Measurements from ENCODE around the gene FPGS. TPM values are rescaled to one million over a fixed set of nuclear protein-coding genes. Genes with fewer than 3 reads are reported as not detected.
"Not testable (repeated sequence)": the region's sequence is repeated elsewhere in the genome, so short reads cannot be mapped to it uniquely, and the experiment has no call there.

FPGS gene
- total RNA-seq, 1 donor from 2014 or later = 55.4 TPM

DNA sequence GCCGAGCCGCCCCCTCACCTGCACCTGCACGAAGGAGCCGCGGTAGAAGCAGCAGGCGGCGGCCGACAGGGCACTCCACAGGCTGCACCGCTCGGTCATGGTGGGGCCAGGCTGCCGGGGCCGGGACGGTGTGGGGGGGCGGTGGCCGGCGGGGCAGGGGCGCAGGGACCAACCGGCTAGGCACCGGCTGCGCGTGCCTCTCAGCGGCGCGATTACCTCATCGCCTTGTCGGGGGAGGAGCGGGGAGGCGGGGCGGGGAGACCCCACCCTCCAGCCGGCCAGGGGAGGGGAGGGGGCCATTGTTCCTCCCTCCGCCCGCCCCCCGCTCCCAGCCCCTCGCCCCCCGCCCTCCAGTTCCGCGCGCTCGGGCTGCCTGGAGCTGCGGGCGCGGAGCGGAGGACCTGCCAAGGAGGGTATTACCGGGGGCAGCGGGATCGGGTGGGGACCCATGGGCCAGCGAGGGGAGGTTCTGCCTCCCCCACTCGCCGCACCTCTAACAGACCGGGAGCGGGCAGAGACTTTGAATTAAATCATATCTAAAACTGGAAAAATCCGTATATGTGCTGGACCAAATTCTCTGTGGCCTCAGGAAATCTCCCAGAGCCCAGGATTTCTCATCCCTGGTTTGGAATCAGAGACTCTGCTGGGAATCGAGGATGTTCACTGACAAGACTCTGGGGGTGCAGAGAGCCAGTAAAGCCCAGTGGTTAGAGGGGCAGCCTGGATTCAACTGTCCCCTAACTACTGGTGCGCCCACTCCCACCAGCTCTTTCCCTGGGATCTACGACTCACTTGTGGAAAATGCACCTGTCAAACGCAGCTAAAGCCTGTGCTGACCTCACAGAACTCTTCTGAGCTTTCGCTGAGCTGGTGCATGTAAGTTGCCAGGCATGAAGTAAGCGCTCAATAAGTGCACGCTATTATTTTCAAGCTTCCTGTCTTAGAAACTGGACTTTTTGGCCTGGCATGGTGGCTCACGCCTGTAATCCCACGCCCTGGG, 47.3 kb upstream of the FPGS start:
- Histone ChIP-seq H3K4me1 (peaks cover 34% of the 10 kb centered on the region), H3K27ac (peak overlapping the region; percentile 58), H3K27me3 (ENCODE audit: low read depth) (peaks cover 12% of the 10 kb centered on the region), H3K9me3 (no peaks in the 10 kb centered on the region), H3K4me3 (peak overlapping the region; percentile 40), H3K36me3 (peaks cover 65% of the 10 kb centered on the region)
- ATAC-seq (peak; percentile 23 to 24), DNase-seq (no peak)
- intact Hi-C loops (cut with DNase I) = no loop called here
- TF ChIP-seq CTCF (IDR thresholded peaks at IDR 0.05) = no peak

GRCh38 chr9:127756233-127756632, 46.4 kb upstream of the FPGS start:
- peaks cover 12% of the 10 kb centered on the region for H3K27me3 ChIP-seq (ENCODE audit: low read depth)
- no peaks in the 10 kb centered on the region for H3K9me3 ChIP-seq
- H3K4me3 ChIP-seq = peak overlapping the region; percentile 40
- H3K4me1 ChIP-seq = peaks cover 34% of the 10 kb centered on the region
- TF ChIP-seq CTCF (IDR thresholded peaks at IDR 0.05) = no peak
- ATAC-seq = no peak
- intact Hi-C loops (cut with DNase I) = no loop called here
- DNase-seq = no peak
- H3K27ac ChIP-seq = peak overlapping the region; percentile 58
- peaks cover 62% of the 10 kb centered on the region for H3K36me3 ChIP-seq

DNA sequence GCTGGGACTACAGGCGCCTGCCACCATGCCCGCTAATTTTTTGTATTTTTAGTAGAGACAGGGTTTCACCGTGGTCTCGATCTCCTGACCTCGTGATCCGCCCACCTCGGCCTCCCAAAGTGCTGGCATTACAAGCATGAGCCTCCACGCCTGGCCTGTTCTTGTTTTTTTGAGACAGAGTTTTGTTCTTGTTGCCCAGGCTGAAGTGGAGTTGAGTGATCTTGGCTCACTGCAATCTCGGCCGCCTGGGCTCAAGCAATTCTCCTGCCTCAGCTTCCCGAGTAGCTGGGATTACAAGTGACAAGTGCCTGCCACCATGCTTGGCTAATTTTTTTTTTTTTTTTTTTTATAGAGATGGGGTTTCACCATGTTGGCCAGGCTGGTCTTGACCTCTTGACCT, 45.9 kb upstream of the FPGS start:
- Histone ChIP-seq H3K4me3 (peak overlapping the region; percentile 21), H3K4me1 (peaks cover 31% of the 10 kb centered on the region), H3K27me3 (ENCODE audit: low read depth) (peaks cover 12% of the 10 kb centered on the region), H3K36me3 (peaks cover 61% of the 10 kb centered on the region)
- intact Hi-C loops (cut with DNase I); ATAC-seq; DNase-seq; H3K9me3 ChIP-seq; H3K27ac ChIP-seq: not testable (repeated sequence)

GRCh38 chr9:127758843-127759242, 43.8 kb upstream of the FPGS start:
- Histone ChIP-seq H3K4me1 (peaks cover 38% of the 10 kb centered on the region), H3K9me3 (no peaks in the 10 kb centered on the region), H3K36me3 (peaks cover 43% of the 10 kb centered on the region), H3K27ac (peak overlapping the region; percentile 89), H3K4me3 (peak overlapping the region; percentile 51), H3K27me3 (ENCODE audit: low read depth) (peaks cover 9% of the 10 kb centered on the region)
- no peak for TF ChIP-seq CTCF (IDR thresholded peaks at IDR 0.05)
- intact Hi-C loops (cut with DNase I) = no loop called here
- ATAC-seq (no peak), DNase-seq (no peak)

DNA sequence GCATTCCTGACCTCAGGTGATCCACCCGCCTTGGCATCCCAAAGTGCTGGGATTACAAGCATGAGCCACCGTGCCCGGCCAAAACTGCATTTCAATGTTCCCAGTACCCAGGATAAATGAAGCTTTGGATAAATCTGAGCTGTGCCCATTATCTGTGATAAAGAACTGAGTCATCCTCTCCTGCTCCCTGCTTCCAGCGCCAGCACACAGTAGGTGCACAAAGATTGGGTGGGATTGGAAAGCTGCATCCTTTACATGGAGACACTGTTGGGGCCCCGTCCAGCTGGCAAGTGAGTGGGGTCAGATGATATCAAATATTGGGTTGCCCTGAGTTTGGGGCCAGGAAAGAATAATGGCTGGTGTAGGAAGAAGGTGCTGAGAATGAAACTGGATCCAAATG, 41.6 kb upstream of the FPGS start:
- Histone ChIP-seq H3K27me3 (ENCODE audit: low read depth) (no peaks in the 10 kb centered on the region), H3K36me3 (peaks cover 35% of the 10 kb centered on the region), H3K9me3 (no peaks in the 10 kb centered on the region), H3K4me1 (peaks cover 42% of the 10 kb centered on the region), H3K27ac (peak overlapping the region; percentile 89), H3K4me3 (peak overlapping the region; percentile 51)
- intact Hi-C loops (cut with DNase I) = no loop called here
- DNase-seq (no peak), ATAC-seq (no peak)
- no peak for TF ChIP-seq CTCF (IDR thresholded peaks at IDR 0.05)

GRCh38 chr9:127761491-127761956, 41.2 kb upstream of the FPGS start:
- Histone ChIP-seq H3K4me3 (peak overlapping the region; percentile 51), H3K9me3 (no peaks in the 10 kb centered on the region), H3K27me3 (ENCODE audit: low read depth) (no peaks in the 10 kb centered on the region), H3K27ac (peak overlapping the region; percentile 89), H3K4me1 (peaks cover 45% of the 10 kb centered on the region), H3K36me3 (peaks cover 35% of the 10 kb centered on the region)
- DNase-seq (no peak), ATAC-seq (no peak)
- intact Hi-C loops (cut with DNase I) = no loop called here
- TF ChIP-seq CTCF (IDR thresholded peaks at IDR 0.05) = no peak
